ENCODE data around the gene AGTRAP.

The AGTRAP gene

GRCh38 chr1:11784256-11784992 lies 48.5 kb downstream of the AGTRAP start:
- no peak for DNase-seq (ENCODE audit: low read depth in 2 of 2)

DNA sequence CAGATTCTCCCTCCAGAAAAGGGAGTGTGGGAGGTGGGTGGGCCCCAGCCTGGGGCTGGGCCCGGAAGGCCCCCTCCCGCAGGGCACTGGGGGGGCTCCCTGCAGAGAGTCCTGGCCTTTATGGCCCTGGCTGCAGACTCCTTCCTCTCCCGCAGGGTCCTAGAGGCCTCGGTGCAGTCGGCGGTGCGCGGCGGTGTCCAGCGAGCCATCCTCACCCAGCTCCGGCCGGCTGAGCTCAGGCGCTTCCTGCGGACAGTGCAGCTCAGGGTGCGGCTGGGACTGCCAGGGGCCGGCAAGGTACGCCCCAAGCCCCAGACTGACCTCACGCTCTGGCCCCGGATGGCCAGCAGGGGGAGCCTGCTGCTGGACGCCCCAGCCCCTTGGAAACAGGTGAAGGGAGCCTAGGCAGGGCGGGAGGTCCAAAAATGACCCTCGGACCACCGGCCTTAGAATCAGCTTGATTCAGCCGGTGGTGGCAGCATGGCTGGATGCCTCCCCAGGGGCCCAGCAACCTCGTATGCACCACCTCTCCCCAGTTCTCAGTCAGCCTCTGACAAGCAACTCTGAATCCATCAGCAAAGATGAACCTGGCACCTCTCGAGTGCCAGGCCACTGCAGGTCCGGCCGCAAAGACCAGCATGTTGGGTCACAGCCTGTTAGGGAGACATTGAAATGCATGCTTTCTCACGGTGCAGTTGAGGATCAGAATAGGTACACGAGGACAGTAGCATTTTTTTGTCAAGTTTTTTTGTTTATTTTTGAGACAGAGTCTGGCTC lies 49.2 kb downstream of the AGTRAP start:
- DNase-seq (ENCODE audit: low read depth in 2 of 2) = no peak

- DNase-seq (ENCODE audit: low read depth in 2 of 2) = no peak
Observed at GRCh38 chr1:11786168-11786567, 50.2 kb downstream of the AGTRAP start.

DNA sequence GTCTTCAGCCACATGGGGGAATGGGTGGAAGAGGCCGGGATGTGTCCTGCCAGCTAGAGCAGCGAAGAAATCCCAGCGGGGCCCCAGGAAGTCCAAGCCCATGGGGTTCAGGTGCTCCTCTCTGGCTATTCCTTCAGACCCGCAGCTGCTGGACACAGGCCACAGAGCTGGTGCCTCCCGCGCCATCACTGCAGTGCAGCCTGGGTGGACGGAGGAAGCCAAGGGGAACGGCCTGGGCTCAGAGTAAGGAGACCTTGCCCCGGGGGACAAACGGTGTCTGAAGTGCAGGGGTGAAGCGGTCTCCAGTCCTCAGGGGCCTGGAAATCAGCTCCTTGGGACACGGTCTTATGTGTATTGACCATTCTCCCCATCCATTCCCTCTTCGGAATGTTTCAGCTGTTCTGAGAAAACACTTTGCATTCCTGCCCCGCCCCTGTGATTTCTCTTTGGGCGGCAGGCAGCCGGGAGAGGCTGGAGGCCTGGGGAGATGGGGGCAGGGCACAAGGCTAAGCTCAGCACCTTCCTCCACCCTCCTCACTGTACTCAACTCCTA lies 51.4 kb downstream of the AGTRAP start:
- DNase-seq (ENCODE audit: low read depth in 2 of 2) = no peak

DNA sequence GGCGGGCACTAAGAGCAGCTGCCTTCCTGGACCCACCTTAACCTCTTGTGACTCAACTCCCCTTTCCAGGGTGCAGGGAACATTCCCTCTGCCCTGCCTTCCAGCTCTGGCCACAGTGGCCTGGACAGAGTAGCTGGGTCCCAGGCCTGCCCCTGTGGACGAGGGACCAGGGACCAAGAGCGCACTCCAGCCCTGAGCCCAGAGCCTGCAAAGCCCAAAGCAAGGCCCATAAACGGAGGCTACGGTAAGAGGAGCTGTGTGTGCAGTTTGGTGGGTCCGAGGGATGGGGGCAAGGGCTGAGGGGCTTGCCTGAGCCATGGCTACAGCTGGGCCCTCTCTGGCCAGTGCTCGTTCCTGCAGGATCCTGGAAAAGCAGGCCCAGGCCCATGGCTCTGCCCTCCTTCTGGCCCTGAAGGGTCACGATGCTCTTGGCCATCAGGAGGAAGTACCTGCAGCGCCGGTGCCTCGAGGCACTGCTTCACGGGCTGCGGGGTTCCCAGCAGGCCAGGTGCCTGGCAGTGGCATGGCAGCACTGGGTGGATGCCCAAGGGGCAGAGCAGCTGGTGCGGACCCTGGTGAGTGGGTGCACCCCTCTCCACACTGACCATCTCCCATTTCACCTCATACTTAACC lies 52.0 kb downstream of the AGTRAP start:
- DNase-seq (ENCODE audit: low read depth in 2 of 2) = no peak

- no peak for DNase-seq (ENCODE audit: low read depth in 2 of 2)
Observed at GRCh38 chr1:11788549-11789053, 52.7 kb downstream of the AGTRAP start.

- DNase-seq (ENCODE audit: low read depth in 2 of 2) = no peak
Observed at GRCh38 chr1:11789126-11790067, 53.5 kb downstream of the AGTRAP start.

- no peak for DNase-seq (ENCODE audit: low read depth in 2 of 2)
Observed at GRCh38 chr1:11790101-11790879, 54.4 kb downstream of the AGTRAP start.

GRCh38 chr1:11790880-11791715 lies 55.2 kb downstream of the AGTRAP start:
- no peak for DNase-seq (ENCODE audit: low read depth in 2 of 2)

DNA sequence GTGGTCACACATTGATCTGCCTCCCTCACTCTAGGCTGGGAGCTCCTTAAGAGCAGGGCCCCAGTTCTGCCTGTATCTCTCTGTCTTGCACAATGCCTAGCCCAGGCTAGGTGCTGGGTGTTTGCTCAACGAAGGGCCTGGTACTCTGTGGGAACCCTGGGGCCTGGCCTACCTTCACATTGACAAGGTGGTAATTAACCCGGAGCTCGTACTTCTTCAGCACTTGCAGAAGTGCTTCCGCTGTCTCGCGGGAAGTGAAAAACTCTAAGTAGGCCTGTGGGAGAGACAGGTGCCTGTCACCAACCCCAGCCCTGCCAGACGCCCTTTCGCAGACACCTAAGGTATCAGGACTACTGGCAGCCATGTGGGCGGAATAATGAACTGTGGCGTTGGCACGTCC lies 56.2 kb downstream of the AGTRAP start:
- no peak for DNase-seq (ENCODE audit: low read depth in 2 of 2)

GRCh38 chr1:11793819-11794218 lies 57.9 kb downstream of the AGTRAP start:
- no peak for DNase-seq (ENCODE audit: low read depth in 2 of 2)

- no peak for DNase-seq (ENCODE audit: low read depth in 2 of 2)
Observed at GRCh38 chr1:11794446-11795237, 58.7 kb downstream of the AGTRAP start.

DNA sequence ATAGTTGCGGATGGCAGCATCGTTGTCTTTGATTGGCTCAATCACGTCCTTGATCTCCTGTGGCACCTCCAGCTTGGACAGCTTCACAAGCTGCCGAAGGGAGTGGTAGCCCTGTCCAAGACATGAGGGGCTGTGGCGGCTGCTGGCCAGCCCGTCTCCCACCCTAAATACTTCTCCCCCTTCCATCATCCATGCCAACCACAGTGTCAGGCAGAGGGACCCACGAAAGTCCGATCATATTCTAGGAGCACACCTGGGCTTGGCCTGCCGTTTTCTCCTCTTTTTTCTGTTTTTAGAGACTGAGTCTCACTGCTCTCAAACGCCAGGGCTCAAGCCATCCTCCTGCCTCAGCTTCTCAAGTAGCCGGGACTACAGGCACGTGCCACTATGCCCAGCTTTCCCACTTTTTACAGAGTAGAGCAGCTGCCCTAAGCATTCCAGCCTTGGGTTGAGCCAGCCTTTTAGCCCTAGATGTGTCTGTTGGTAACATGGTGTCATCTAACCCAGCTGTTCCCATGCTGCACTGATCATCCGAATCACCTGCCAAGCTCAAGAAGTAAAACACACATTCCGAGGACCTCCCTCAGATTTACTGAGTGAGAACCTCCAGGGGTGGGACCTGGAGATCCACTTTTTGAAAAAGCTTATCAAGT lies 59.4 kb downstream of the AGTRAP start:
- no peak for DNase-seq (ENCODE audit: low read depth in 2 of 2)

DNA sequence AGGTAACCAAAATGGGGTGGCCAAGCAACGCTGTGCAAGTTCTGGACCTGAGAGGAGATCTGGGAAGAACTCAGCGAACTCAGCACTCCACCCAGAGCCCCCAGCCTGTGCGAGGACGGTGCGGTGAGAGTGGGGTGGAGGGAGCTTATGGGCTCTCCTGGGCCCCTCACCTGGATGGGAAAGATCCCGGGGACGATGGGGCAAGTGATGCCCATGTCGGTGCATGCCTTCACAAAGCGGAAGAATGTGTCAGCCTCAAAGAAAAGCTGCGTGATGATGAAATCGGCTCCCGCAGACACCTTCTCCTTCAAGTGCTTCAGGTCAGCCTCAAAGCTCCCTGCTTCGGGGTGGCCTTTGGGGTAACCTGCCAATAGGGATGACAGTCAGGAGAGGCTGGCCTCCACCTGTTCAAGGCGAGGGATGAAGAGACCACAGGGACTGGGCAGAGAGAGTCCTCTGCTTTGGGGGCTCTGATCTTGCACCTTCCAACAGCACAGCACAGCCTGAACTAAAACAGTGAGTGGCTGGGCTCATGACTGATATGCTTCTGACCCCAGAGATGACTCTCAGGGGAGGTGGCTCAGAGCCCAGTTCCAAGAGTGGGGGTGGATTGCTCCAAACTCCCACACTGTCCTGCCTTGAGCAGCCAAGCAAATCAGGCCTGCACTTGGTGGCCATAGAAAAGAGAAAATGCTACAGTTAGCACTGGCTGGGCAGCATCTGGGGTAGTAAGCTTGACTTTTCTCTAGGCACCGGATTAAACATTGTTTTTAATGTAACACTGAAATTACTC lies 60.3 kb downstream of the AGTRAP start:
- DNase-seq (ENCODE audit: low read depth in 2 of 2) = no peak

DNA sequence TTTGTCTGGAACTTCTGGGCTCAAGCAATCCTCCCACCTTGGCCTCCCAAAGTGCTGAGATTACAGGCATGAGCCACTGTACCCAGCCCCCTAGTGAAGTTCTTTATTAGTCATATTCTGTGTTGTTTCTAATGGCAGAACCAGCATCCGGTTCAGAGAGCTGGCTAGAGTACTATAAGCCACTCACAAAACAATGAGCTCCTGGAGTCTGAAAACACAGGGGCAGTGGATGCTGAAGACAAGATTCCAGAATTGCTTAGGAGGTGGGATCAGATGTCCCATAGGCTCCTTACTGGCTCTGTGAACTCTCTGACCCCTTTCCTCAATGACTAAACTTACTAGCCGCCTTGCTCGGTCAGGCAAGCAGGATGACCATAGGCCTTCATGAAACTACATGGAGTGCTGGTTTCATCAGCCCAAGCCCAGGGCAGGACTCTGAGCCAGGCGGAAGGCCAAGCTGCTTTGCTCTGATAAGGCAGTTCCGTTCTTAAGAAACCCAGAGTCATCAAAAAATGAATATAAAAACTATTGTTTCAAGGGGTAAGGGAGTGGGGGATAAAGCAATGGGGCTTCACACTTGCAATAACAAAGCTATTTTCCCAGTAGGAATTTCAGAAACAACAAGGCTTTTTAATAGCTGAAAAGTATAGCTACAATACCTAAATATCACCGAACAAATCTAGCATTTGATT lies 61.7 kb downstream of the AGTRAP start:
- no peak for DNase-seq (ENCODE audit: low read depth in 2 of 2)

DNA sequence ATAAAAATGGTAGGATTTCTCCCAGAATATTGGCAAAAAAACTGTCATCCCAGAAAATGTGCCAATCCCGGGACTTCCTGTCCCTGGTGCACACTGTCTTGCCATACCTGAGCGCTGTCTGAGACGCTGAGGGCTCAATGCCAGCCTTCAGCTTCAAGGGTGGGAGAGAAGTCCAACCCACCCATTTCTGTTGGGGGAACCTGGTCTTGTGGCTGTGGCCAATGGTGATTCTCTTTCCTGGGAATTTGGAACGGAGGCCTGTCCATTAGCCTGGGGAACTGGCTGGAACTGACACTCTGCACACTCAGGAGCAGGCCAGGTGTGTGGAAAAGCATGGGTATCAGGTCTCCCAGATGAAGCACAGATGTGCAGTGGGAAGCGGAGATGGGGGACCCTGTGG lies 63.2 kb downstream of the AGTRAP start:
- no peak for DNase-seq (ENCODE audit: low read depth in 2 of 2)

GRCh38 chr1:11799896-11800295 lies 64.0 kb downstream of the AGTRAP start:
- no peak for DNase-seq (ENCODE audit: low read depth in 2 of 2)

All from stimulated activated CD4-positive, alpha-beta T cell treated with anti-CD3 and anti-CD28 coated beads, Interleukin-1b, Interleukin-23, amount 100 ng/mL, for 1 hour (primary cell).